HepG2 (cell line): ENCODE data around the gene TTLL10. TPM values are rescaled to one million over a fixed set of nuclear protein-coding genes. Genes with fewer than 3 reads are reported as not detected.

ENCODE experiments used
- AGO1 ChIP-seq: fragments of 200-400 bp; formaldehyde crosslinking; IDR thresholded peaks from 2 replicates; pipeline ENCODE4 v1.6.1; 2017; ENCODE audit warnings: mild to moderate bottlenecking, low read depth, low read length, moderate library complexity; ENCODE audit not compliant: poor library complexity, severe bottlenecking
- E2F5 ChIP-seq: sonication (generic); formaldehyde crosslinking; conservative IDR thresholded peaks from 2 replicates; pipeline ENCODE4 v1.4.0; 2020; ENCODE audit warnings: missing genetic modification reagents
- ELF1 ChIP-seq: sonication (generic); formaldehyde crosslinking; IDR thresholded peaks from 2 replicates; pipeline ENCODE4 v1.4.0; 2020; ENCODE audit warnings: missing genetic modification reagents
- FOXP1 ChIP-seq, 2 experiments: fragments of 450-650 bp in 1 of 2; IDR thresholded peaks; 2 replicates each; pipeline ENCODE4 v1.6.1; 2017 to 2018; ENCODE audit warnings: antibody characterized with exemption in 1 of 2
- KMT2A ChIP-seq: sonication (generic); formaldehyde crosslinking; IDR thresholded peaks from 2 replicates; pipeline ENCODE4 v1.4.0; 2020; ENCODE audit warnings: missing genetic modification reagents
- MAZ ChIP-seq, 2 experiments: sonication (generic) in 1 of 2; formaldehyde crosslinking in 1 of 2; IDR thresholded peaks; 2 replicates each; pipeline versions ENCODE4 v1.5.0 to v1.6.1; 2012 to 2020; ENCODE audit warnings: low read depth in 2 of 2, mild to moderate bottlenecking in 2 of 2, borderline replicate concordance in 1 of 2, improper control_type of control experiment in 1 of 2, low read length in 1 of 2, missing genetic modification reagents in 1 of 2, moderate library complexity in 1 of 2
- PHF20 ChIP-seq: sonication (generic); formaldehyde crosslinking; IDR thresholded peaks from 2 replicates; pipeline ENCODE4 v1.5.0; 2020; ENCODE audit warnings: mild to moderate bottlenecking, missing genetic modification reagents
- RFXANK ChIP-seq: IDR thresholded peaks from 2 replicates; pipeline ENCODE4 v1.6.1; 2016
- ZBTB20 ChIP-seq: sonication (generic); formaldehyde crosslinking; IDR thresholded peaks from 2 replicates; pipeline ENCODE4 v1.8.1; 2023; ENCODE audit warnings: missing genetic modification reagents, low read depth, mild to moderate bottlenecking, borderline replicate concordance
- ZBTB43 ChIP-seq: sonication (generic); formaldehyde crosslinking; conservative IDR thresholded peaks from 2 replicates; pipeline ENCODE4 v1.4.0; 2020; ENCODE audit warnings: missing genetic modification reagents
- ZMYM2 ChIP-seq: sonication (generic); formaldehyde crosslinking; IDR thresholded peaks from 2 replicates; pipeline ENCODE4 v1.8.0; 2022; ENCODE audit warnings: mild to moderate bottlenecking, missing genetic modification reagents
- ZNF10 ChIP-seq: sonication (generic); formaldehyde crosslinking; IDR thresholded peaks from 2 replicates; pipeline ENCODE4 v1.4.0; 2020; ENCODE audit warnings: mild to moderate bottlenecking, low read depth, missing genetic modification reagents, borderline replicate concordance
- ZNF317 ChIP-seq: sonication (generic); formaldehyde crosslinking; IDR thresholded peaks from 2 replicates; pipeline ENCODE4 v1.5.0; 2020; ENCODE audit warnings: mild to moderate bottlenecking, missing genetic modification reagents
- ZNF33A ChIP-seq: sonication (generic); formaldehyde crosslinking; IDR thresholded peaks from 2 replicates; pipeline ENCODE4 v1.5.1; 2020; ENCODE audit warnings: missing genetic modification reagents, mild to moderate bottlenecking, moderate library complexity, borderline replicate concordance
- ZNF574 ChIP-seq: sonication (generic); formaldehyde crosslinking; IDR thresholded peaks from 2 replicates; pipeline ENCODE4 v1.4.0; 2020; ENCODE audit warnings: missing genetic modification reagents
- ZNF605 ChIP-seq: sonication (generic); formaldehyde crosslinking; IDR thresholded peaks from 2 replicates; pipeline ENCODE4 v1.8.0; 2022; ENCODE audit warnings: mild to moderate bottlenecking, missing genetic modification reagents
- ZNF781 ChIP-seq: sonication (generic); formaldehyde crosslinking; IDR thresholded peaks from 2 replicates; pipeline ENCODE4 v1.5.1; 2020; ENCODE audit warnings: borderline replicate concordance, mild to moderate bottlenecking, missing genetic modification reagents; ENCODE audit errors: not compliant biosample characterization
- ZSCAN22 ChIP-seq: sonication (generic); formaldehyde crosslinking; IDR thresholded peaks from 2 replicates; pipeline ENCODE4 v1.4.0; 2020; ENCODE audit warnings: mild to moderate bottlenecking, missing genetic modification reagents
- polyA plus RNA-seq, 8 experiments: library from polyadenylated mRNA; depleted of rRNA in 3 of 8; stranded (reverse) in 7 of 8; unstranded in 1 of 8; fragments of >200 nt; fragmentation: Illumina TruSeq in 4 of 8; extraction: Trizol in 4 of 8; gene quantifications; 2 replicates each; pipeline versions ENCODE4 v1.2.1 to v1.2.3, GENCODE V29; 2011 to 2016; ENCODE audit warnings: low read depth in 4 of 8, missing spikeins in 1 of 8, mixed read lengths in 1 of 8; ENCODE audit not compliant: insufficient read depth in 1 of 8
- total RNA-seq, 5 experiments: library from RNA; depleted of rRNA; stranded (reverse); fragments of >200 nt; fragmentation: Illumina TruSeq; extraction: Trizol; gene quantifications; 2 replicates each; pipeline ENCODE4 v1.2.3, GENCODE V29; 2016; ENCODE audit warnings: low read depth in 1 of 5

TTLL10 gene
- total and polyA plus RNA-seq, 2 of the 13 experiments (the other 11 are each of a cell fraction or from before 2014, with no cell fraction given), result not detected

- TF ChIP-seq ZNF574 (CRISPR knock-in tag), result peak; percentile 71
- no peak for TF ChIP-seq ZMYM2 (CRISPR knock-in tag)
- TF ChIP-seq KMT2A (CRISPR knock-in tag), result peak; percentile 69; the same call in 1 of the 2 replicates
- TF ChIP-seq ZNF605 (CRISPR knock-in tag), result no peak
- 0 out of 2 replicates have a peak, but pooled peaks have one; percentile 44 for TF ChIP-seq ZBTB20 (CRISPR knock-in tag)
- TF ChIP-seq ZNF10 (CRISPR knock-in tag), result no peak
- TF ChIP-seq ZNF781 (CRISPR knock-in tag), result peak; percentile 20
- peak; percentile 80 for TF ChIP-seq ZNF317
- TF ChIP-seq AGO1, result peak; percentile 65
- no peak for TF ChIP-seq MAZ (IDR thresholded peaks at IDR 0.05; ENCODE audit: borderline replicate concordance, low read depth, low read length)
- TF ChIP-seq MAZ (CRISPR knock-in tag; IDR thresholded peaks at IDR 0.05; ENCODE audit: low read depth), result no peak
- no peak for TF ChIP-seq ELF1 (CRISPR knock-in tag)
- TF ChIP-seq FOXP1 (IDR thresholded peaks at IDR 0.05), result no peak
- TF ChIP-seq FOXP1 (CRISPR knock-in tag; IDR thresholded peaks at IDR 0.05), result peak; percentile 79
- peak; percentile 35; the same call in 1 of the 2 replicates for TF ChIP-seq ZSCAN22 (CRISPR knock-in tag)
- no peak; the same call in none of the 2 replicates for TF ChIP-seq ZBTB43 (CRISPR knock-in tag)
- TF ChIP-seq PHF20 (CRISPR knock-in tag), result peak; percentile 45; the same call in 1 of the 2 replicates
- no peak for TF ChIP-seq E2F5 (CRISPR knock-in tag)
- TF ChIP-seq RFXANK, result no peak
- peak; percentile 71; the same call in 1 of the 2 replicates for TF ChIP-seq ZNF33A (CRISPR knock-in tag)
These were observed 48.7 kb upstream of the TTLL10 start (continued) for GRCh38 chr1:1124786-1125642.
